ENCODE measurements around the gene TNFRSF6B.

TNFRSF6B gene

GRCh38 chr20:63739130-63740069 lies 42.9 kb downstream of the TNFRSF6B start, which contains the start of gene SLC2A4RG:
Gene SLC2A4RG, plus strand, starts transcription at chr20:63739776. Its CDS starts 137 bp downstream, at chr20:63739913.
- no peak for FAIRE-seq

GRCh38 chr20:63740070-63740626 lies 43.7 kb downstream of the TNFRSF6B start:
- FAIRE-seq: no peak

- no peak for FAIRE-seq
Observed at GRCh38 chr20:63740627-63741353, 44.3 kb downstream of the TNFRSF6B start.

- FAIRE-seq: no peak
Observed at GRCh38 chr20:63741354-63741675, 44.9 kb downstream of the TNFRSF6B start.

GRCh38 chr20:63741676-63742380 lies 45.4 kb downstream of the TNFRSF6B start:
- FAIRE-seq: no peak

- FAIRE-seq: no peak
Observed at GRCh38 chr20:63742381-63743024, 46.1 kb downstream of the TNFRSF6B start.

- no peak for FAIRE-seq
Observed at GRCh38 chr20:63743210-63743970, 46.9 kb downstream of the TNFRSF6B start.

GRCh38 chr20:63744158-63744557 lies 47.7 kb downstream of the TNFRSF6B start:
- FAIRE-seq: no peak

- FAIRE-seq: no peak
Observed at GRCh38 chr20:63744574-63745423, 48.3 kb downstream of the TNFRSF6B start.

- no peak for FAIRE-seq
Observed at GRCh38 chr20:63745424-63745805, 49.0 kb downstream of the TNFRSF6B start.

- no peak for FAIRE-seq
Observed at GRCh38 chr20:63745961-63746731, 49.7 kb downstream of the TNFRSF6B start.

- no peak for FAIRE-seq
Observed at GRCh38 chr20:63746751-63747315, 50.4 kb downstream of the TNFRSF6B start.

- FAIRE-seq: no peak
Observed at GRCh38 chr20:63747622-63748069, 51.2 kb downstream of the TNFRSF6B start.
